Subcutaneous abdominal adipose tissue (tissue), 5 donors: ENCODE results near the gene CLTB.

Experiments
- H3K27ac ChIP-seq: one replicate; pipeline ENCODE4 v1.7.0; 2013; ENCODE audit warnings: low read depth, mild to moderate bottlenecking, inconsistent platforms, low read length, moderate library complexity
- H3K27me3 ChIP-seq, 5 donors: one replicate each; pipeline ENCODE4 v1.7.0; 2013; ENCODE audit warnings: low read length in 5 of 5, inconsistent platforms in 1 of 5; ENCODE audit not compliant: control insufficient read depth in 5 of 5, insufficient read depth in 4 of 5
- H3K36me3 ChIP-seq, 5 donors: one replicate each; pipeline ENCODE4 v1.7.0; 2013; ENCODE audit warnings: low read length in 5 of 5; ENCODE audit not compliant: control insufficient read depth in 5 of 5, insufficient read depth in 5 of 5
- H3K4me1 ChIP-seq, 5 donors: one replicate each; pipeline ENCODE4 v1.7.0; 2013; ENCODE audit warnings: low read length in 5 of 5, mild to moderate bottlenecking in 3 of 5, moderate library complexity in 1 of 5; ENCODE audit not compliant: control insufficient read depth in 5 of 5, insufficient read depth in 5 of 5
- H3K4me3 ChIP-seq, 5 donors: one replicate each; pipeline ENCODE4 v1.7.0; 2013; ENCODE audit warnings: low read length in 5 of 5, low read depth in 1 of 5
- H3K9ac ChIP-seq, 5 donors: one replicate each; pipeline ENCODE4 v1.7.0; 2013; ENCODE audit warnings: low read length in 5 of 5, mild to moderate bottlenecking in 4 of 5, moderate library complexity in 3 of 5
- H3K9me3 ChIP-seq, 5 donors: one replicate each; pipeline ENCODE4 v1.7.0; 2013; ENCODE audit warnings: low read length in 5 of 5; ENCODE audit not compliant: control insufficient read depth in 5 of 5
- donor health status: healthy.
- donor health status: healthy.
- donor health status: healthy.
- donor health status: healthy.
- donor health status: healthy.

Gene CLTB

DNA sequence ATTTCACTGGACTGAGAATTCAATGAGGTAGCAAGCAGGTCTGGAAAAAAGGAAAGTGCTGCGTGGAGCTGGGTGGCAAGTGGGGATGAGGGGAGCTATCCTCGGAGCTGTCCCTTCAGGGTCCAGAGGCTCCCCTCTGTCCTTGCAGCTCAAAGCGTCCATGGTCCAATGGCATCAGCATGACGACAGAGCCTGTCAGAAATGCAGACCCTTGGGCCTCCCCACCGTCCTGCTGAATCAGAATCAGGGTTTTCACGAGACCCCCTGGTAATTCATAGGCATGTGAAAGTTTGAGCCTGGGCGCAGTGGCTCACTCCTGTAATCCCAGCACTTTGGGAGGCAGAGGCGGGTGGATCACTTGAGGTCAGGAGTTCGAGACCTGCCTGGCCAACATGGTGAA is 22.2 kb downstream of the CLTB start:
- no peak overlapping the region for H3K4me3 ChIP-seq
- no peaks in the 10 kb centered on the region for H3K9me3 ChIP-seq
- no peaks in the 10 kb centered on the region for H3K27me3 ChIP-seq
- peaks cover 0 to 14% (median 7%) of the 10 kb centered on the region in 5 donors for H3K4me1 ChIP-seq
- no peak overlapping the region for H3K9ac ChIP-seq
- H3K36me3 ChIP-seq, result peaks cover 0 to 73% (median 54%) of the 10 kb centered on the region in 5 donors
- H3K27ac ChIP-seq, result no peak overlapping the region

DNA sequence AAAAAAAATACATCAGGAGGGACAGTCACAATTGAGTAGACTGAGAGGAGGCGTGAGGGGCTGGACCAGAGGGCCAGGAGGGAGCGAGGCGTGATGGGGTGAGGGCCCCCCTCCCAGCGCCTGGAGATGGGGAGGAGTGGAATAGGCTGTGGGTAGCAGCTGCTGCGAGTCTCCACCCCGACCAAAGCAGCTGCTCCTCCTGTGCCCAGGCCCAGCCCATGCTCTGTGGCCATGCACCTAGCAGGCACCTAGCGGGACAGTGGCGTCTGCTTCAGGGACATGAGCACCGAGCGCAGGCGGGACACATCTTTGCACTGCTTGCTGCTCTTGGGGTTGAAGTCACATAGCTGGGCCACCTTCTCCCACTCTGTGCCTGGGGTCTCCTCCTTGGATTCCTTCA is 23.8 kb downstream of the CLTB start:
- Histone ChIP-seq H3K9me3 (no peaks in the 10 kb centered on the region), H3K27ac (no peak overlapping the region), H3K4me1 (peaks cover 1 to 24% (median 17%) of the 10 kb centered on the region in 5 donors), H3K9ac (no peak overlapping the region), H3K27me3 (no peaks in the 10 kb centered on the region), H3K4me3 (no peak overlapping the region), H3K36me3 (peaks cover 0 to 64% (median 51%) of the 10 kb centered on the region in 5 donors)

DNA sequence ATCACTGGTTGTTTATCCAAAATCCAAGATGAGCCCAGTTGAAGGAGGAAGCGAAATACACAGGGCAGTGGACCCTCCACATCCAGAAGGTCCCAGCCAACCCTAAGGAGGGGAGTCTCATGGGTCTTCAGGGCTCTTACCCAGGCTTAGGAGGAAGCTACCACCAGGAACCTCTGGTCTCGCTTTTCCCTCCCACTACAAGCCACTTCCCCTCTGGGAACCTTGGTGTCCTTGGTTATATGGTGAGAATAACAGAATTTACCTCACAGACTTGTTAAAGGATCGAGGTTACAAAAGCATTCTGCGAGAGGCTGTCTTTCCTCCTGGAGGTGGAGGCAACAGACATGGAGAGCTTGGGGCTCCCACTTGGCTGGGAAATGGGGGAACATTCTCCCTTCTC is 24.3 kb downstream of the CLTB start:
- peaks cover 1 to 29% (median 22%) of the 10 kb centered on the region in 5 donors for H3K4me1 ChIP-seq

DNA sequence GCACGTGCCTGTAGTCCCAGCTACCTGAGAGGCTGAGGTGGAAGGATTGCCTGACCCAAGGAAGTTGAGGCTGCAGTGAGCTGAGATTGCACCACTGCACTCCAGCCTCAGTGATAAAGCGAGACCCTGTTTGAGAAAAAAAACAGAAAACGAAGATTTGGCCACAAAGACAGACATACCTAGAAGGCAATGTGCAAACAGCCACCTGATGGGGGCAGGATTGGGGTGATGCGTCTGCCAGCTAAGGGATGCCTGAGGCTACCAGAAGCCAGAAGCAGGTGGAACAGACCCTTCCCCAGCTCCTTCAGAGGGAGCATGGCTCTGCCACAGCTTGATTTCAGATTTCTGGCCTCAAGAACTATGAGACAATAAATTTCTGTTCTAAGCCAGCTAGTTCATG is 24.9 kb downstream of the CLTB start:
- H3K9me3 ChIP-seq, result no peaks in the 10 kb centered on the region
- peaks cover 1 to 32% (median 23%) of the 10 kb centered on the region in 5 donors for H3K4me1 ChIP-seq
- no peak overlapping the region for H3K9ac ChIP-seq
- H3K4me3 ChIP-seq, result no peak overlapping the region
- peaks cover 0 to 55% (median 43%) of the 10 kb centered on the region in 5 donors for H3K36me3 ChIP-seq
- H3K27ac ChIP-seq, result no peak overlapping the region
- no peaks in the 10 kb centered on the region for H3K27me3 ChIP-seq

More for the DNA sequence above, 24.3 kb downstream of the CLTB start:
- Histone ChIP-seq H3K27me3 (no peaks in the 10 kb centered on the region), H3K9ac (no peak overlapping the region), H3K9me3 (no peaks in the 10 kb centered on the region), H3K4me3 (no peak overlapping the region), H3K27ac (no peak overlapping the region), H3K36me3 (peaks cover 0 to 61% (median 47%) of the 10 kb centered on the region in 5 donors)

DNA sequence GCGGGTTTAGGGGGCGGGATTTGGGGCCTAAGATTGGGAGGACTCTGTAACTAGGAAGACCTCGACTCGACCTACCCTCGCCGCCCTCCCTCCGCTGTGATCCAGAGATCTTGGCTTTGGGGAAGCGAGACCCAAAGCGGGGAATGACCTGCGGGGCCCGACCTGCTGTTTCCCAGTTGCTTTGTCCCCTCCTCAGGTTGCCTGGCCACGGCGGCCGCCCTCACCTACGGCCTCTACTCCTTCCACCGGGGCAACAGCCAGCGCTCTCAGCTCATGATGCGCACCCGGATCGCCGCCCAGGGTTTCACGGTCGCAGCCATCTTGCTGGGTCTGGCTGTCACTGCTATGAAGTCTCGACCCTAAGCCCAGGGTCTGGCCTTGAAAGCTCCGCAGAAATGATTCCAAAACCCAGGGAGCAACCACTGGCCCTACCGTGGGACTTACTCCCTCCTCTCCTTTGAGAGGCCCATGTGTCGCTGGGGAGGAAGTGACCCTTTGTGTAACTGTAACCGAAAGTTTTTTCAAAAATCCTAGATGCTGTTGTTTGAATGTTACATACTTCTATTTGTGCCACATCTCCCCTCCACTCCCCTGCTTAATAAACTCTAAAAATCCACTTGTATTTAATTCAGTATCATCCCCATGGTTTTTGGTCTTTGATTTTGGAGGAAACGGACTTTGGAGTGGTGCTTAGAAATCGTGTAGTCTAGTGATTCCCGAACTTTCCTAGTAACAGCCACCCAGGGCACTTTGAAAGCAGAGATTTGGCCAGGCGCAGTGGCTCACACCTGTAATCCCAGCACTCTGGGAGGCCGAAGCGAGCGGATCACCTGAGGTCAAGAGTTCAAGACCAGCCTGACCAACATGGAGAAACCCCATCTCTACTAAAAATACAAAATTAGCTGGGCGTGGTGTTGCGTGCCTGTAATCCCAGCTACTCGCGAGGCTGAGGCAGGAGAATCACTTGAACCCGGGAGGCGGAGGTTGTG is 26.9 kb downstream of the CLTB start:
- Histone ChIP-seq H3K4me3 (peak overlapping the region; percentile 84 to 96 (median 93)), H3K36me3 (peaks cover 2 to 49% (median 44%) of the 10 kb centered on the region in 5 donors), H3K27ac (peak overlapping the region; percentile 94), H3K27me3 (no peaks in the 10 kb centered on the region), H3K4me1 (peaks cover 1 to 27% (median 21%) of the 10 kb centered on the region in 5 donors), H3K9me3 (no peaks in the 10 kb centered on the region), H3K9ac (peak overlapping the region; percentile 63 to 89 (median 80))

DNA sequence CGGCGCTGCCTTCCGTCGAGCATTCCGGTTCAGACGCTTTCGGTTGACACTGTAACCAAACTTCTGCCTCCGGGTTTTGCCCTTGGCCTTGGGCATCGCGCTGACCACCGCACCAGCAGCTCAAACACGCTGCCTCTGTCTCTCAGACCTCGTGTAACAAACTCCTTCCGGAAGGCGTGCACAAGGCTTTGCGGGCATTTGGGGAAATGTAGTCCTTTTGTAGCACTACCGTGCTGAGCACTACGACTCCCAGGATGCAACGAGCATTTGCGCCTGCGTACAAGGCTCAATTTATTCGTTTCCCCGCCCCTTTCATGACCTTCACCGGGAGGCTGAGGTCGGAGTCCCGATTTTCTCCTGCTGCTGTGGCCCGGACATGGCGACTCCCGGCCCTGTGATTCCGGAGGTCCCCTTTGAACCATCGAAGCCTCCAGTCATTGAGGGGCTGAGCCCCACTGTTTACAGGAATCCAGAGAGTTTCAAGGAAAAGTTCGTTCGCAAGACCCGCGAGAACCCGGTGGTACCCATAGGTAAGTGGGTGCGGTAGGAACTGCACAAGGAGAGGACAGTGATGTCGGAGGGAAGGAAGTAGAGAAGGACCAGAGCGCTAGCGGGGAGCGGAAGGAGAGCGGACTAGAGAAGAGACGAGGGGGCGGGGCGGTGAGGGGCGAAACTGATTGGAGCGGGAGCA is 27.8 kb downstream of the CLTB start, which contains the start of the genes HIGD2A and NOP16:
Gene HIGD2A (plus strand): TSS at position 308 of the 691 bp plus-strand sequence. CDS start 69 bp downstream, at position 377.
Gene NOP16 (minus strand): TSS at position 155 of the 691 bp plus-strand sequence. CDS start 59 bp downstream, at position 96.
- H3K4me3 ChIP-seq, result peak within 1 kb of the TSS; percentile 84 to 96 (median 93)
- peak within 1 kb of the TSS; percentile 82 to 96 (median 89) for H3K9ac ChIP-seq
- no peaks in the 10 kb centered on the region for H3K27me3 ChIP-seq
- H3K27ac ChIP-seq, result peak within 1 kb of the TSS; percentile 94
- no peaks in the 10 kb centered on the region for H3K9me3 ChIP-seq
- peaks cover 1 to 27% (median 21%) of the 10 kb centered on the region in 5 donors for H3K4me1 ChIP-seq
- H3K36me3 ChIP-seq, result peaks cover 2 to 51% (median 45%) of the 10 kb centered on the region in 5 donors

DNA sequence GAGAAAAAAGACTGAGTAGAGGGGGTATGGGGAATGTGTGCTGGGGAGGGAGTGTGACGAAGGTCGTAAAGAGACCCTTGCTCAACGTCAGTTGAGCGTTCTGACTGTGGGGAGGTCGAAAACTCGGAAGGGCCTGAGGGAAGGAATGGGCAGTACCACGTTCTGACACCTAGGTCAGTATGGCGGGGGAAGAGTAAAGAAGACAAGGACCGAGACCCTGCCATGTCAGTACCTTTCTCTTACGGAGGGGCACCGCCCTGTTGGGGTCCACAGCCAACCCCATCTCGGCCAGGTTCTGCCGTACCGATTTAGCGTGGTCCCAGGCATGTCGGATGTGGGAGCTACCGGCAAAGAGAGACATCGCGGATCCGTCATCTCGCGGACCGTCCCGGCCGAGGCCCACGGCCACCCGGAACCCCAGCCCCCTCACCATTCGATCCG is 28.3 kb downstream of the CLTB start:
- H3K4me3 ChIP-seq, result peak overlapping the region; percentile 84 to 96 (median 93)
- no peaks in the 10 kb centered on the region for H3K27me3 ChIP-seq
- H3K27ac ChIP-seq, result peak overlapping the region; percentile 94
- H3K9me3 ChIP-seq, result no peaks in the 10 kb centered on the region
- peak overlapping the region; percentile 82 to 96 (median 89) for H3K9ac ChIP-seq
- H3K4me1 ChIP-seq, result peaks cover 1 to 30% (median 21%) of the 10 kb centered on the region in 5 donors
- peaks cover 2 to 51% (median 45%) of the 10 kb centered on the region in 5 donors for H3K36me3 ChIP-seq

DNA sequence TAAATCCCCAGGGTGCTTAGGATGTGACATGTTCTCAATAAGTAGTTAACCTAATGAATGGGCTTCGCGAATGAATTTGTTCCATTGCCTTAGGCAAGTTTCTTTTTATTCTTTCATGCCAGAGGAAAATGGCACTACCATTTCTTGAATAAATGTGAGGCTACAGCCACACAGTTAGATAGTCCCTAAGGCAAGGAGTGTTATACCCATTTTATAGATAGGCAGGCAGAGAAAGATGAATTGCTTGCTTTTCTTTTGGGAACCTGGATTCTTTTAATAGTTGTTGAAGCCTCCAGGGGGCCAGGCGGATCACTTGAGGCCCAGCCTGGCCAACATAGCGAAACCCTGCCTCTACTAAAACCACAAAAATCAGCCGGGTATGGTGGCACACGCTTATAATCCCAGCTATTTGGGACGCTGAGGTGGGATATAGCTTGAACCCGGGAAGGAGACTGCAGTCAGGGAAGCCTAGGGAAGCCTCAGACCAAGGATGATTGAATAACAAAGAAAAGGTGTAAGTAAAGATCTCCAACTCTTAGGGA is 28.9 kb downstream of the CLTB start:
- H3K27ac ChIP-seq, result no peak overlapping the region
- peak overlapping the region; percentile 82 to 96 (median 89) for H3K9ac ChIP-seq
- H3K4me1 ChIP-seq, result peaks cover 1 to 30% (median 21%) of the 10 kb centered on the region in 5 donors
- peaks cover 2 to 51% (median 43%) of the 10 kb centered on the region in 5 donors for H3K36me3 ChIP-seq
- peak overlapping the region; percentile 84 to 96 (median 93) for H3K4me3 ChIP-seq
- no peaks in the 10 kb centered on the region for H3K27me3 ChIP-seq
- H3K9me3 ChIP-seq, result no peaks in the 10 kb centered on the region

DNA sequence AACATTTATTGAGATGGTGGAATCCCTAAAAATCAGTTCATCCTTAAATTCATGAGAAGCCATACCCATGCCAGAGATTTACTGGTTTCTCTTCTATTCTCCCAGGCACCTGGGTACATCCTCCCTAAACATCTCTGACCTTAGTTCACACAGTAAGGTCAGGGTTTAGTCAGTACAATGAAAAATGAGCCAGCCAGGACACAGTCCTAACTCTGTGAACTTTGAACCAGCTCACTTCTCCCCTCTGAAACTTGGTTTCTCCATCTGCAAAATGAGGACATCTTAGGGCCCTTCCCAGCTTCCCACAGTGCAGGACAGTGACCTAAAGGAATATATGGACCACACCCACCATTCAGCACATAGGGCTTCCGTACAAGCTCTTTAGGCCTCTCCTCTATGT is 29.8 kb downstream of the CLTB start:
- Histone ChIP-seq H3K9me3 (no peaks in the 10 kb centered on the region), H3K4me3 (no peak overlapping the region), H3K9ac (no peak overlapping the region), H3K4me1 (peaks cover 5 to 40% (median 27%) of the 10 kb centered on the region in 5 donors), H3K27ac (no peak overlapping the region), H3K27me3 (no peaks in the 10 kb centered on the region), H3K36me3 (peaks cover 2 to 48% (median 39%) of the 10 kb centered on the region in 5 donors)
